CD4-positive, alpha-beta T cell (primary cell): Measurements from ENCODE around the gene ZNF850. TPM values are rescaled to one million over a fixed set of nuclear protein-coding genes. Genes with fewer than 3 reads are reported as not detected.

Experiments used
- ATAC-seq: fragments of 200-7000 bp; cut with Tn5 transposase; one replicate; pipeline ENCODE4 v1.10.0; 2022; ENCODE audit warnings: mild to moderate bottlenecking; ENCODE audit not compliant: poor library complexity
- CTCF ChIA-PET: fragments of 350-600 bp; sonication (Branson Sonifier 250); formaldehyde crosslinking; loops from one replicate; lab custom pipeline; 2021; ENCODE audit warnings: antibody characterized with exemption, inconsistent platforms; lab: Charles Lee
- POLR2A ChIA-PET: fragments of 350-600 bp; sonication (Branson Sonifier 250); formaldehyde crosslinking; loops from one replicate; lab custom pipeline; 2021; ENCODE audit warnings: antibody characterized with exemption, inconsistent platforms; lab: Charles Lee
- DNase-seq, 14 experiments: peaks; one replicate each; pipeline ENCODE4 v3.0.0-alpha.2; 2013 to 2020; ENCODE audit warnings: mixed read lengths in 2 of 14
- H3K27ac ChIP-seq, 2 donors: one replicate each; pipeline versions ENCODE4 v1.5.1 to v1.7.0; 2013; ENCODE audit warnings: low read length in 2 of 2, low read depth in 1 of 2, mild to moderate bottlenecking in 1 of 2
- H3K27me3 ChIP-seq, 2 experiments: 1 replicate in 1 of 2; 2 replicates in 1 of 2; pipeline versions ENCODE4 v1.6.1 to v1.7.0; 2013; ENCODE audit warnings: low read length in 2 of 2, control low read depth in 1 of 2, mild to moderate bottlenecking in 1 of 2, moderate library complexity in 1 of 2; ENCODE audit not compliant: insufficient read depth in 2 of 2, control insufficient read depth in 1 of 2
- H3K36me3 ChIP-seq: one replicate; pipeline ENCODE4 v1.6.1; 2013; ENCODE audit warnings: low read length, control low read depth; ENCODE audit not compliant: insufficient read depth
- H3K4me1 ChIP-seq: one replicate; pipeline ENCODE4 v1.6.1; 2013; ENCODE audit warnings: low read length, control low read depth; ENCODE audit not compliant: insufficient read depth
- H3K4me3 ChIP-seq: one replicate; pipeline ENCODE4 v1.5.1; 2013; ENCODE audit warnings: mild to moderate bottlenecking, low read length, moderate library complexity
- H3K9me3 ChIP-seq, 2 experiments: 1 replicate in 1 of 2; 2 replicates in 1 of 2; pipeline versions ENCODE4 v1.6.1 to v1.7.0; 2013; ENCODE audit warnings: low read length in 2 of 2, mild to moderate bottlenecking in 2 of 2, control low read depth in 1 of 2, moderate library complexity in 1 of 2; ENCODE audit not compliant: control insufficient read depth in 1 of 2, insufficient read depth in 1 of 2
- H3K27ac Mint-ChIP-seq: one replicate; pipeline ENCODE4 v1.8.0; 2020; ENCODE audit warnings: mixed read lengths
- H3K27me3 Mint-ChIP-seq: one replicate; pipeline ENCODE4 v1.8.0; 2021; ENCODE audit warnings: mixed read lengths
- H3K36me3 Mint-ChIP-seq: one replicate; pipeline ENCODE4 v1.8.0; 2021; ENCODE audit warnings: low read depth, mixed read lengths
- H3K4me1 Mint-ChIP-seq: one replicate; pipeline ENCODE4 v1.8.0; 2021; ENCODE audit warnings: low read depth, mixed read lengths
- H3K4me3 Mint-ChIP-seq: one replicate; pipeline ENCODE4 v1.8.0; 2020; ENCODE audit warnings: mild to moderate bottlenecking, mixed read lengths
- H3K9me3 Mint-ChIP-seq: one replicate; pipeline ENCODE4 v1.8.0; 2020; ENCODE audit warnings: mixed read lengths
- intact Hi-C, 2 experiments: fragments of 100-400 bp; cut with DNase I in 1 of 2; cut with micrococcal nuclease in 1 of 2; formaldehyde crosslinking; loops; one replicate each; pipeline versions ENCODE4 v1.15.1 to v1.9.0; 2023 to 2025; cut with DNase I, micrococcal nuclease
- total RNA-seq, 174 experiments: library from RNA in 2 of 174; stranded (reverse) in 2 of 174; gene quantifications; one replicate each; pipeline ENCODE4 v1.2.3 and lab custom pipeline; 2021 to 2026
- TF ChIP-seq, protein P1 (sequence below): fragments of 200-600 bp; IDR thresholded peaks from one replicate; pipeline ENCODE4 v1.8.0; 2022; ENCODE audit warnings: antibody characterized with exemption, mild to moderate bottlenecking

Gene ZNF850
- total RNA-seq, 2 experiments from 2014 or later, result 0.77 to 2.1 TPM

GRCh38 chr19:36686365-36687213, 86.0 kb downstream of the ZNF850 start:
- no peak for ATAC-seq
- DNase-seq, result peak in 1 of 14 experiments; percentile 6
- no peaks in the 10 kb centered on the region for H3K27me3 Mint-ChIP-seq
- Histone ChIP-seq H3K27ac (peak overlapping the region; percentile 3 to 56), H3K9me3 (peaks cover 17 to 30% of the 10 kb centered on the region in 2 experiments), H3K27me3 (no peaks in the 10 kb centered on the region), H3K36me3 (peaks cover 29% of the 10 kb centered on the region), H3K4me3 (peak overlapping the region; percentile 67), H3K4me1 (peaks cover 23% of the 10 kb centered on the region)
- H3K4me1 Mint-ChIP-seq, result peaks cover 40% of the 10 kb centered on the region
- intact Hi-C loops, result loop anchor here (1.0 to 10.0 kb wide), 16 partner anchors 20 to 1220 kb away; partner anchors contain the start of genes ZNF461 (in 2 of the 2), ZNF566 (in 2 of the 2), HSPB6 (in 1 of the 2) and OVOL3 (in 1 of the 2)
- ChIA-PET CTCF (no interaction called here), POLR2A (interaction anchor here (0.6 to 3.5 kb wide), 6 partner anchors 19 to 164 kb away, joined by 4 to 20 read pairs (median 6); partner anchors contain the start of genes ZNF345, ZNF382, ZNF461 and ZNF529)
- TF ChIP-seq, protein P1, sequence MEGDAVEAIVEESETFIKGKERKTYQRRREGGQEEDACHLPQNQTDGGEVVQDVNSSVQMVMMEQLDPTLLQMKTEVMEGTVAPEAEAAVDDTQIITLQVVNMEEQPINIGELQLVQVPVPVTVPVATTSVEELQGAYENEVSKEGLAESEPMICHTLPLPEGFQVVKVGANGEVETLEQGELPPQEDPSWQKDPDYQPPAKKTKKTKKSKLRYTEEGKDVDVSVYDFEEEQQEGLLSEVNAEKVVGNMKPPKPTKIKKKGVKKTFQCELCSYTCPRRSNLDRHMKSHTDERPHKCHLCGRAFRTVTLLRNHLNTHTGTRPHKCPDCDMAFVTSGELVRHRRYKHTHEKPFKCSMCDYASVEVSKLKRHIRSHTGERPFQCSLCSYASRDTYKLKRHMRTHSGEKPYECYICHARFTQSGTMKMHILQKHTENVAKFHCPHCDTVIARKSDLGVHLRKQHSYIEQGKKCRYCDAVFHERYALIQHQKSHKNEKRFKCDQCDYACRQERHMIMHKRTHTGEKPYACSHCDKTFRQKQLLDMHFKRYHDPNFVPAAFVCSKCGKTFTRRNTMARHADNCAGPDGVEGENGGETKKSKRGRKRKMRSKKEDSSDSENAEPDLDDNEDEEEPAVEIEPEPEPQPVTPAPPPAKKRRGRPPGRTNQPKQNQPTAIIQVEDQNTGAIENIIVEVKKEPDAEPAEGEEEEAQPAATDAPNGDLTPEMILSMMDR, result no peak
- peak overlapping the region; percentile 99 for H3K4me3 Mint-ChIP-seq
- H3K27ac Mint-ChIP-seq, result peak overlapping the region; percentile 97
- peaks cover 91% of the 10 kb centered on the region for H3K36me3 Mint-ChIP-seq
- peaks cover 5% of the 10 kb centered on the region for H3K9me3 Mint-ChIP-seq

DNA sequence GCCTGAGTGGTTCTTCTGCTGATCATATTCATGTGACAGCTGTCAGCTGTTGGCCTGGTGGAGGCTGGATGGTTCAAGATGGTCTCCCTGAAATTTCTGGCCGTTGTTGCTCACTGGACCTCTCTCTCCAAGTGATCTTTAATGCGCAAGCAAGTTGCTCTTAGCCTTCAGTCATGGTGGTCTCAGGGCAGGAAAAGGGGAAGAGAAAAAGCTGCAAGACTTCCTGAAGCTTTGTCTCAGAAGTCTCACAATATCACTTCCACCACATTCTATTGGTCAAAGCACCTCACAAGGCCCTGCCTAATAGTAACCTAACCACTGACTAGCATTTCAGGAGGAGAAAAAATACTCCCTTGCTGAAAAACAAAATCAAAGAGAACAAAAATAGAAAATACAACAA, 86.8 kb downstream of the ZNF850 start:
- ATAC-seq (no peak), DNase-seq (no peak)
- ChIA-PET POLR2A (interaction anchor here (2.6 to 3.5 kb wide), 2 partner anchors 19 to 81 kb away, joined by 15 to 20 read pairs; partner anchors contain the start of genes ZNF382 and ZNF461), CTCF (no interaction called here)
- Mint-ChIP-seq H3K4me1 (peaks cover 40% of the 10 kb centered on the region), H3K36me3 (peaks cover 91% of the 10 kb centered on the region), H3K27me3 (no peaks in the 10 kb centered on the region), H3K4me3 (peak overlapping the region; percentile 99), H3K9me3 (peaks cover 5% of the 10 kb centered on the region), H3K27ac (peak overlapping the region; percentile 97)
- Histone ChIP-seq H3K27ac (no peak overlapping the region), H3K36me3 (peaks cover 21% of the 10 kb centered on the region), H3K27me3 (no peaks in the 10 kb centered on the region), H3K4me1 (peaks cover 23% of the 10 kb centered on the region), H3K9me3 (peaks cover 14 to 25% of the 10 kb centered on the region in 2 experiments), H3K4me3 (no peak overlapping the region)
- TF ChIP-seq, protein P1, result no peak
- intact Hi-C loops, result loop anchor here in 1 of 2 experiments (2.0 to 10.0 kb wide), 11 partner anchors 87 to 1221 kb away; partner anchors contain the start of genes HSPB6, OVOL3, POLR2I and PROSER3

DNA sequence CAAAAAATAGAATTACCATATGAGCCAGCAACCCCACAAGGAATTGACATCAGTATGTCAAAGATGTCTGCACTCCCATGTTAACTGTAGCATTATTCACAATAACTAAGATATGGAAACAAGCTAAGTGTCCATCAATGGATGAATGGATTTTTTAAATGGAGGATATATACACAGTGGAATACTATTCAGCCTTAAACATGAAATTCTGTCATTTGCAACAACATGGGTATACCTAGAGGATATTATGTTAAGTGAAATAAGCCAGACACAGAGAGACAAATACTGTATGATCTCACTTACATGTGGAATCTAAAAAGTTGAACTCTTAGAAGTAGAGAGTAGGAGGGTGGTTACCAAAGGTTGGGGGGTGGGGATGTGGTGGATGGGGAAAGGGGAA, 93.2 kb downstream of the ZNF850 start:
- TF ChIP-seq, protein P1, result no peak
- ATAC-seq (no peak), DNase-seq (no peak)
- CTCF ChIA-PET, result no interaction called here
- peaks cover 29 to 44% of the 10 kb centered on the region in 2 experiments for H3K9me3 ChIP-seq
- H3K4me3 ChIP-seq, result no peak overlapping the region
- H3K27ac ChIP-seq, result no peak overlapping the region
- H3K27ac Mint-ChIP-seq, result no peak overlapping the region
- no peaks in the 10 kb centered on the region for H3K4me1 ChIP-seq
- H3K4me1 Mint-ChIP-seq, result peaks cover under 1% of the 10 kb centered on the region
- H3K36me3 Mint-ChIP-seq, result peaks cover 76% of the 10 kb centered on the region
- H3K27me3 ChIP-seq, result no peaks in the 10 kb centered on the region
- H3K4me3 Mint-ChIP-seq, result no peak overlapping the region
- no peaks in the 10 kb centered on the region for H3K27me3 Mint-ChIP-seq
- peaks cover 10% of the 10 kb centered on the region for H3K36me3 ChIP-seq
- peaks cover 10% of the 10 kb centered on the region for H3K9me3 Mint-ChIP-seq
- POLR2A ChIA-PET, result no interaction called here
- intact Hi-C loops, result no loop called here
